ENCODE results near the gene LRCH3.

Gene LRCH3

GRCh38 chr3:197802779-197803459, 11.9 kb downstream of the LRCH3 start:
- Histone ChIP-seq H2BK120ac (ENCODE audit: insufficient read depth, low read length, poor library complexity) (no peak overlapping the region), H3K79me1 (ENCODE audit: low read length) (no peaks in the 10 kb centered on the region), H3K79me2 (ENCODE audit: control insufficient read depth, insufficient read depth, low read length, poor library complexity) (no peaks in the 10 kb centered on the region), H2AK5ac (ENCODE audit: low read length) (no peak overlapping the region), H3K4me3 (ENCODE audit: low read depth, low read length) (no peak overlapping the region), H2BK5ac (ENCODE audit: low read depth, low read length, poor library complexity) (no peak overlapping the region), H2AFZ (ENCODE audit: insufficient read depth, low read length, poor library complexity) (no peak overlapping the region), H3K4me1 (ENCODE audit: control insufficient read depth in 1 of 2, insufficient read depth in 2 of 2, low read length in 2 of 2) (peaks cover 0 to 2% of the 10 kb centered on the region in 2 experiments), H4K8ac (ENCODE audit: low read depth, low read length) (no peak overlapping the region), H3K14ac (ENCODE audit: low read length) (no peak overlapping the region), H3K27ac (ENCODE audit: low read depth, low read length) (no peak overlapping the region), H3K18ac (ENCODE audit: low read length) (no peak overlapping the region), H4K91ac (ENCODE audit: low read depth, low read length) (no peak overlapping the region), H3K4ac (ENCODE audit: low read depth, low read length) (peak overlapping the region; percentile 55), H3K23ac (ENCODE audit: low read length) (no peak overlapping the region), H3K27me3 (ENCODE audit: insufficient read depth, low read length) (no peaks in the 10 kb centered on the region), H3K9me3 (ENCODE audit: insufficient read depth, low read depth, low read length) (no peaks in the 10 kb centered on the region), H4K12ac (ENCODE audit: low read depth, low read length) (no peak overlapping the region), H2BK12ac (ENCODE audit: low read length) (no peak overlapping the region), H3K4me2 (ENCODE audit: low read length) (no peak overlapping the region), H3K9ac (ENCODE audit: low read length) (no peak overlapping the region), H3K36me3 (ENCODE audit: control insufficient read depth in 1 of 2, insufficient read depth in 2 of 2, low read length in 2 of 2) (no peaks in the 10 kb centered on the region)
- DNase-seq = no peak
- WGBS (ENCODE audit: extremely low coverage, insufficient coverage, insufficient read length) = 92% methylated on average over 1 of the region's 3 CpGs

- Histone ChIP-seq H3K4ac (ENCODE audit: low read depth, low read length) (no peak overlapping the region), H2BK12ac (ENCODE audit: low read length) (no peak overlapping the region), H3K18ac (ENCODE audit: low read length) (no peak overlapping the region), H3K23ac (ENCODE audit: low read length) (no peak overlapping the region), H3K9ac (ENCODE audit: low read length) (no peak overlapping the region), H4K91ac (ENCODE audit: low read depth, low read length) (no peak overlapping the region), H3K9me3 (ENCODE audit: insufficient read depth, low read depth, low read length) (no peaks in the 10 kb centered on the region), H4K12ac (ENCODE audit: low read depth, low read length) (no peak overlapping the region), H3K79me2 (ENCODE audit: control insufficient read depth, insufficient read depth, low read length, poor library complexity) (no peaks in the 10 kb centered on the region), H4K8ac (ENCODE audit: low read depth, low read length) (no peak overlapping the region), H2AK5ac (ENCODE audit: low read length) (no peak overlapping the region), H3K4me1 (ENCODE audit: control insufficient read depth in 1 of 2, insufficient read depth in 2 of 2, low read length in 2 of 2) (peaks cover 2 to 4% of the 10 kb centered on the region in 2 experiments), H3K27me3 (ENCODE audit: insufficient read depth, low read length) (no peaks in the 10 kb centered on the region), H2AFZ (ENCODE audit: insufficient read depth, low read length, poor library complexity) (no peak overlapping the region), H3K14ac (ENCODE audit: low read length) (no peak overlapping the region), H3K27ac (ENCODE audit: low read depth, low read length) (no peak overlapping the region), H2BK120ac (ENCODE audit: insufficient read depth, low read length, poor library complexity) (no peak overlapping the region), H2BK5ac (ENCODE audit: low read depth, low read length, poor library complexity) (no peak overlapping the region), H3K79me1 (ENCODE audit: low read length) (no peaks in the 10 kb centered on the region), H3K4me3 (ENCODE audit: low read depth, low read length) (no peak overlapping the region), H3K4me2 (ENCODE audit: low read length) (no peak overlapping the region), H3K36me3 (ENCODE audit: control insufficient read depth in 1 of 2, insufficient read depth in 2 of 2, low read length in 2 of 2) (peaks cover 0 to 1% of the 10 kb centered on the region in 2 experiments)
- no peak for DNase-seq
- no CpG with 5 or more reads among the region's 4 CpGs for WGBS (ENCODE audit: extremely low coverage, insufficient coverage, insufficient read length)
Measured at GRCh38 chr3:197804511-197804910, 13.5 kb downstream of the LRCH3 start.

GRCh38 chr3:197807969-197808587, 17.0 kb downstream of the LRCH3 start:
- Histone ChIP-seq H3K36me3 (ENCODE audit: control insufficient read depth in 1 of 2, insufficient read depth in 2 of 2, low read length in 2 of 2) (peaks cover 0 to 1% of the 10 kb centered on the region in 2 experiments), H3K4me2 (ENCODE audit: low read length) (no peak overlapping the region), H3K23ac (ENCODE audit: low read length) (peak overlapping the region; percentile 3), H4K91ac (ENCODE audit: low read depth, low read length) (no peak overlapping the region), H2BK12ac (ENCODE audit: low read length) (no peak overlapping the region), H3K79me2 (ENCODE audit: control insufficient read depth, insufficient read depth, low read length, poor library complexity) (peaks cover 1% of the 10 kb centered on the region), H4K8ac (ENCODE audit: low read depth, low read length) (no peak overlapping the region), H3K9me3 (ENCODE audit: insufficient read depth, low read depth, low read length) (no peaks in the 10 kb centered on the region), H3K14ac (ENCODE audit: low read length) (no peak overlapping the region), H3K27me3 (ENCODE audit: insufficient read depth, low read length) (no peaks in the 10 kb centered on the region), H3K9ac (ENCODE audit: low read length) (no peak overlapping the region), H2AK5ac (ENCODE audit: low read length) (no peak overlapping the region), H3K4ac (ENCODE audit: low read depth, low read length) (peak overlapping the region; percentile 64), H3K18ac (ENCODE audit: low read length) (no peak overlapping the region), H4K12ac (ENCODE audit: low read depth, low read length) (no peak overlapping the region), H2AFZ (ENCODE audit: insufficient read depth, low read length, poor library complexity) (no peak overlapping the region), H3K79me1 (ENCODE audit: low read length) (no peaks in the 10 kb centered on the region), H3K4me1 (ENCODE audit: control insufficient read depth in 1 of 2, insufficient read depth in 2 of 2, low read length in 2 of 2) (peaks cover 0 to 5% of the 10 kb centered on the region in 2 experiments), H2BK120ac (ENCODE audit: insufficient read depth, low read length, poor library complexity) (no peak overlapping the region), H3K4me3 (ENCODE audit: low read depth, low read length) (no peak overlapping the region), H3K27ac (ENCODE audit: low read depth, low read length) (no peak overlapping the region), H2BK5ac (ENCODE audit: low read depth, low read length, poor library complexity) (no peak overlapping the region)
- no CpG with 5 or more reads among the region's 4 CpGs for WGBS (ENCODE audit: extremely low coverage, insufficient coverage, insufficient read length)
- DNase-seq = no peak

- H2AFZ ChIP-seq (ENCODE audit: insufficient read depth, low read length, poor library complexity) = no peak overlapping the region
- no peak overlapping the region for H2BK120ac ChIP-seq (ENCODE audit: insufficient read depth, low read length, poor library complexity)
- H3K27ac ChIP-seq (ENCODE audit: low read depth, low read length) = no peak overlapping the region
- no peak overlapping the region for H3K9ac ChIP-seq (ENCODE audit: low read length)
- no peak overlapping the region for H4K12ac ChIP-seq (ENCODE audit: low read depth, low read length)
- no peak overlapping the region for H3K23ac ChIP-seq (ENCODE audit: low read length)
- H4K91ac ChIP-seq (ENCODE audit: low read depth, low read length) = no peak overlapping the region
- H3K79me2 ChIP-seq (ENCODE audit: control insufficient read depth, insufficient read depth, low read length, poor library complexity) = peaks cover 1% of the 10 kb centered on the region
- H3K36me3 ChIP-seq (ENCODE audit: control insufficient read depth in 1 of 2, insufficient read depth in 2 of 2, low read length in 2 of 2) = peaks cover 0 to 1% of the 10 kb centered on the region in 2 experiments
- no peaks in the 10 kb centered on the region for H3K27me3 ChIP-seq (ENCODE audit: insufficient read depth, low read length)
- H3K4me1 ChIP-seq (ENCODE audit: control insufficient read depth in 1 of 2, insufficient read depth in 2 of 2, low read length in 2 of 2) = peaks cover 0 to 5% of the 10 kb centered on the region in 2 experiments
- DNase-seq = peak; percentile 27 to 81
- no peak overlapping the region for H2AK5ac ChIP-seq (ENCODE audit: low read length)
- no peak overlapping the region for H2BK5ac ChIP-seq (ENCODE audit: low read depth, low read length, poor library complexity)
- no peak overlapping the region for H3K18ac ChIP-seq (ENCODE audit: low read length)
- no peak overlapping the region for H4K8ac ChIP-seq (ENCODE audit: low read depth, low read length)
- no peaks in the 10 kb centered on the region for H3K79me1 ChIP-seq (ENCODE audit: low read length)
- no CpG with 5 or more reads among the region's 2 CpGs for WGBS (ENCODE audit: extremely low coverage, insufficient coverage, insufficient read length)
- no peaks in the 10 kb centered on the region for H3K9me3 ChIP-seq (ENCODE audit: insufficient read depth, low read depth, low read length)
- H3K4ac ChIP-seq (ENCODE audit: low read depth, low read length) = no peak overlapping the region
- H3K14ac ChIP-seq (ENCODE audit: low read length) = no peak overlapping the region
- H3K4me3 ChIP-seq (ENCODE audit: low read depth, low read length) = no peak overlapping the region
- no peak overlapping the region for H3K4me2 ChIP-seq (ENCODE audit: low read length)
- H2BK12ac ChIP-seq (ENCODE audit: low read length) = no peak overlapping the region
Measured at GRCh38 chr3:197809356-197810020, 18.4 kb downstream of the LRCH3 start.

Data from trophoblast cell (in vitro differentiated cells and primary cell).